Body of pancreas (tissue), 4 donors: Measurements from ENCODE around the gene MAL. TPM values are rescaled to one million over a fixed set of nuclear protein-coding genes. Genes with fewer than 3 reads are reported as not detected.

Experiments used
- ATAC-seq: fragments of 150-250 bp; one replicate; pipeline ENCODE4 v1.9.1; 2016
- DNase-seq, 4 donors: peaks; one replicate each; pipeline ENCODE4 v3.0.0-alpha.2; 2019
- H3K27ac ChIP-seq, 4 donors: fragments of 200-600 bp; sonication (generic); 1 replicate in 3 of 4; 2 replicates in 1 of 4; pipeline versions ENCODE4 v1.5.1 to v1.6.1; 2016 to 2019; ENCODE audit warnings: mild to moderate bottlenecking in 1 of 4, mixed read lengths in 1 of 4, moderate library complexity in 1 of 4
- H3K27me3 ChIP-seq, 2 donors: fragments of 200-600 bp; sonication (generic); one replicate each; pipeline ENCODE4 v1.6.0; 2016; ENCODE audit warnings: mild to moderate bottlenecking in 1 of 2
- H3K36me3 ChIP-seq, 2 donors: fragments of 200-600 bp; sonication (generic); replicated peaks in 1 of 2; 2 replicates each; pipeline ENCODE4 v1.5.1; 2016; ENCODE audit warnings: low read depth in 2 of 2; ENCODE audit not compliant: insufficient read depth in 1 of 2
- H3K4me1 ChIP-seq: fragments of 200-600 bp; sonication (generic); one replicate; pipeline ENCODE4 v1.6.0; 2016
- H3K4me3 ChIP-seq, 2 donors: fragments of 200-600 bp; sonication (generic); 1 replicate in 1 of 2; 2 replicates in 1 of 2; pipeline ENCODE4 v1.5.1; 2016 to 2019
- H3K9me3 ChIP-seq, 3 donors: fragments of 200-600 bp; sonication (generic); 1 replicate in 2 of 3; 2 replicates in 1 of 3; pipeline ENCODE4 v1.5.1; 2016
- CTCF ChIP-seq, 7 experiments: fragments of 450-650 bp in 4 of 7; fragments of 200-600 bp in 3 of 7; sonication (generic) in 3 of 7; IDR thresholded peaks; one replicate each; pipeline ENCODE4 v1.5.1; 2016 to 2019; ENCODE audit warnings: antibody characterized with exemption in 7 of 7
- POLR2A ChIP-seq, 3 donors: fragments of 450-650 bp; IDR thresholded peaks; one replicate each; pipeline ENCODE4 v1.6.1; 2016; ENCODE audit warnings: antibody characterized with exemption in 3 of 3, mild to moderate bottlenecking in 2 of 3
- WGBS, 2 donors: methylation state at CpG; one replicate each; pipeline ENCODE4 v1.1.5; 2017; 5-methylcytosine and 5-hydroxymethylcytosine counted together
- intact Hi-C: fragments of 100-400 bp; cut with DNase I; formaldehyde crosslinking; loops from one replicate; pipeline ENCODE4 v1.15.1; 2023
- total RNA-seq, 2 donors: library from RNA; depleted of rRNA; stranded (reverse); fragments of >200 nt; gene quantifications; one replicate each; pipeline ENCODE4 v1.1.0, GENCODE V29; 2016

The MAL gene
- total RNA-seq, 2 donors from 2014 or later = not detected

DNA sequence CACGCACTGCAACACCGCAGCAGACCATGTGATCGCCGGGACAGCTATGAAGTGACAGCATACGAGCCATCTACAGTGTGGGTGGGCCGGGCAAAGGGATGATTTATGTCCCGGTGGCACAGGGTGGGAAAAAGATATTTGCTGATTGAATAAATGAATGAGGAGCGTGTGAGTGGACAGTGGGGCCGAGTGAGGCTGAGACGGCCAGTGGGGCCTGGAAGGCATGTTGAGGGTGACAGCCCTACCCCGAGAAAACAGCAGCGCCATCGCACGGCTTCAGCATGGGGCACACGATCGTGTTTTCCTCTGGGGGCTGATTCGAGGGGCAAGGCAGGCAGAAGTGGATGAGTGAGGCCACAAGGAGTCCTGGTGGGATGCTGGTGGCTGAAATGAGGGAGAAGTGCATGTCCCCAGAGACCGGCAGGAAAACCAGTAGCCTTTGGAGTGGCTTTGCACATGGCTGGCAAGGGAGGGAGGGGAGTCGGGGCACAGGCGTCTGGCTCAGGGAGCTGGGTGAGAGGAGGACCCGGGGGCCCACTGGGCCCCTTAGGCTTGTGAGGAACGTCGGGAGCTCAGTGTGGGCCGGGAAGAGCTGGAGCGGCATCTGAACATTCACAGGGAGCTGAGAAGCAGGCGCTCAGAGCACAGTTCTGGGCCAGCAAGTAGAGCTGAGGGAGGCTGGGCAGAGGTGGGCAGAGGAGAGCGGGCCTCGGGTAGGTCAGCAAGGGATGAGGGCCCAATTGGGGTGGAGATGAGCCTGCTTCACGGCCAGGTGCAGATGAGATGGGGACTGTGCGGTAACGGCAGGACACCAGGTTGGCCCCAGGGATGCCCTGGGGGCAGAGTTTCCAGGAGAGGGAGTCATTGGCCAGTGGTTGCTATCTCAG is 32.1 kb upstream of the MAL start:
- ATAC-seq (no peak), DNase-seq (no peak)
- Histone ChIP-seq H3K9me3 (no peaks in the 10 kb centered on the region), H3K4me1 (peaks cover 7% of the 10 kb centered on the region), H3K36me3 (no peaks in the 10 kb centered on the region), H3K27me3 (no peaks in the 10 kb centered on the region), H3K4me3 (no peak overlapping the region), H3K27ac (no peak overlapping the region)
- 68 to 76% methylated on average over 31 of the region's 31 CpGs for WGBS, 2 donors
- no peak for TF ChIP-seq CTCF (IDR thresholded peaks at IDR 0.05)
- intact Hi-C loops = no loop called here

DNA sequence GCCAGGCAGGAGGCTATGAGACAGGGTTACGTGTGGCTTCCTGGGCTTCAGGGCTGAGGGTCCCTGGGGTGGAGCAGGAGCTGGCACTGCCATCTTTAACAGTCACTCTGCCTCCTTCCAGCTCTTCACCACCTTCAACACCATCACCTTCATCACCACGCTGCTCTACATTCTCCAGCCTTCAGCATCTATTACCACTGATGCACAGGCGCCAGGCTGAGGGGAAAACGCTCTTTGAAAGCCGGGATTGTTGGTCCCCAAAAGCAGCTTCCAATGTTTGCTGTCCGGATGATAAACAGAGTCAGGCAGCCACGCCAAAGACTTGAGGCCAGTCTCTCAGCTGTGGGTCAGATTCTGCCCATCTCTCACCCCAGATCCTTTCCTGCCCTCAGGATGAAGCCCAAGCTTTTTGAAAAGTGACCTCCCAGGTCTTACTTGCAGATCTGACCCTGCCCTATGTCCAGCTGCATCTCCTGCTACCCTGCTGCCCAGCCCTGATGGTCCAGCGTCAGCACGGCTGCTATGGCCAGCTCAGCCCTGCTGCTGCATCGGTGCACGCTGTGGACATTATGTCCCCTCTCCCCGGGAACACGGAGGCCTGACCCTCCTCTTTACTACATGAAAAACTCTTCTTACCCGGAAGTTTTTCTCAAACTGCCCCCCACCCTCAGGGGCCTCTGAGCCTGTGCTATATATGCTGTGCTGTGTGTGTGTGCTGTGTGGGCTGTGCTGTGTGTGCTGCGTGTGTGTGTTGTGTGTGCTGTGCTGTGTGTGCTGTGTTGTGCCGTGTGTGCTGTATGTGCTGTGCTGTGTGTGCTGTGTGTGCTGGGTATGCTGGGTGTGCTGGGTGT is 31.2 kb upstream of the MAL start:
- no peaks in the 10 kb centered on the region for H3K36me3 ChIP-seq
- intact Hi-C loops = no loop called here
- H3K9me3 ChIP-seq = no peaks in the 10 kb centered on the region
- DNase-seq = no peak
- no peaks in the 10 kb centered on the region for H3K27me3 ChIP-seq
- no peak for ATAC-seq
- WGBS, 2 donors = 64 to 66% methylated on average over 14 to 16 of the region's 16 CpGs
- peaks cover 11% of the 10 kb centered on the region for H3K4me1 ChIP-seq
- H3K4me3 ChIP-seq = no peak overlapping the region
- TF ChIP-seq POLR2A (IDR thresholded peaks at IDR 0.05) (no peak), CTCF (IDR thresholded peaks at IDR 0.05) (no peak)
- no peak overlapping the region for H3K27ac ChIP-seq

DNA sequence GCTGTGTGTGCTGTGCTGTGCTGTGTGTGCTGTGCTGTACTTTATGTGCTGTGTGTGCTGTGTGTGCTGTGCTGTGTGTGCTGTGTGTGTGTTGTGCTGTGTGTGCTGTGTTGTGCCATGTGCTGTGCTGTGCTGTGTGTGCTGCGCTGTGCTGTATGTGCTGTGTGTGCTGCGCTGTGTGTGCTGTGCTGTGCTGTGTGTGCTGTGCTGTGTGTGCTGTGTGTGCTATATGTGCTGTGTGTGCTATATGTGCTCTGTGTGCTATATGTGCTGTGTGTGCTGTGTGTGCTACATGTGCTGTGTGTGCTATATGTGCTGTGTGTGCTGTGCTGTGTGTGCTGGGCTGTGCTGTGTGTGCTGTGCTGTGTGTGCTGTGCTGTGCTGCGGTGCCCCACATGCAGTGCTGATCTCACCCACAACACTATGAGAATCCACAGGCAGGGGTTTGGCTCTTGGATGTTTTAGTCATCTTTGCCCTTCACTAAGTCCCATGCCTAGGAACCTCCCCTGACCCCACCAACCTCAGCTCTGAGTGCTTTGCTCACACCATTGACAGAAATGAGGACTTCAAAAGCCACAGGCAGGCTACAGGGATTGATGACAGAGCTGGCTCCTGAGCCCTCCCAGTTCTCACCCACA is 30.5 kb upstream of the MAL start:
- Histone ChIP-seq H3K4me3 (no peak overlapping the region), H3K4me1 (peaks cover 11% of the 10 kb centered on the region), H3K36me3 (no peaks in the 10 kb centered on the region), H3K27ac (no peak overlapping the region), H3K9me3 (no peaks in the 10 kb centered on the region), H3K27me3 (no peaks in the 10 kb centered on the region)
- DNase-seq (no peak), ATAC-seq (no peak)
- 73 to 93% methylated on average over 3 of the region's 3 CpGs for WGBS, 2 donors
- no peak for TF ChIP-seq CTCF (IDR thresholded peaks at IDR 0.05)
- no peak for TF ChIP-seq POLR2A (IDR thresholded peaks at IDR 0.05)
- intact Hi-C loops = no loop called here

GRCh38 chr2:94995553-94996304 is 29.8 kb upstream of the MAL start:
- intact Hi-C loops = no loop called here
- H3K9me3 ChIP-seq = no peaks in the 10 kb centered on the region
- TF ChIP-seq CTCF (IDR thresholded peaks at IDR 0.05) = no peak
- TF ChIP-seq POLR2A (IDR thresholded peaks at IDR 0.05) = no peak
- no peaks in the 10 kb centered on the region for H3K36me3 ChIP-seq
- ATAC-seq (no peak), DNase-seq (no peak)
- WGBS, 2 donors = 62 to 66% methylated on average over 6 to 7 of the region's 7 CpGs
- H3K27me3 ChIP-seq = no peaks in the 10 kb centered on the region
- H3K4me3 ChIP-seq = no peak overlapping the region
- no peak overlapping the region for H3K27ac ChIP-seq
- H3K4me1 ChIP-seq = peaks cover 11% of the 10 kb centered on the region
